DLD1 (cell line): Measurements from ENCODE around the gene ITIH4.

Experiments used
- in situ Hi-C: cut with HindIII; loops from 2 replicates; pipeline ENCODE4 v1.10.0; 2017; ENCODE audit warnings: low sequenced_read_pairs

The ITIH4 gene

GRCh38 chr3:52773361-52774065 lies 57.0 kb downstream of the ITIH4 start:
- in situ Hi-C loops = no loop called here

GRCh38 chr3:52771702-52772101 lies 58.8 kb downstream of the ITIH4 start:
- in situ Hi-C loops = no loop called here

GRCh38 chr3:52771334-52771681 lies 59.2 kb downstream of the ITIH4 start:
- in situ Hi-C loops = no loop called here

GRCh38 chr3:52770496-52771333 lies 59.8 kb downstream of the ITIH4 start, which contains the start of gene NEK4:
NEK4 (minus strand) TSS chr3:52770940; CDS start chr3:52770746, 194 bp downstream.
- in situ Hi-C loops = no loop called here

- in situ Hi-C loops = no loop called here
These were observed 60.6 kb downstream of the ITIH4 start for GRCh38 chr3:52769786-52770455.

GRCh38 chr3:52763466-52763865 lies 67.0 kb downstream of the ITIH4 start:
- in situ Hi-C loops = no loop called here
